ENCODE measurements around the gene STIM2.

- TF ChIP-seq POLR2AphosphoS5 (IDR thresholded peaks at IDR 0.05; ENCODE audit: insufficient read depth, low read depth, low read length) (no peak), CTCF (IDR thresholded peaks at IDR 0.05; ENCODE audit: extremely low read depth in 1 of 2, insufficient read depth in 1 of 2, low read depth in 1 of 2, low read length in 2 of 2) (no peak), POLR2A (IDR thresholded peaks at IDR 0.05; ENCODE audit: low read depth, low read length) (no peak), MYC (IDR thresholded peaks at IDR 0.05; ENCODE audit: low read depth, low read length) (no peak), FOS (IDR thresholded peaks at IDR 0.05; ENCODE audit: borderline replicate concordance, insufficient read depth, low read length) (no peak), EZH2 (IDR thresholded peaks at IDR 0.05; ENCODE audit: borderline replicate concordance, low read depth, low read length, severe bottlenecking) (no peak), MAX (IDR thresholded peaks at IDR 0.05; ENCODE audit: insufficient read depth, insufficient read length) (no peak)
These were observed 124.3 kb downstream of the STIM2 start for GRCh38 chr4:26984896-26985295.

Measured in endothelial cell of umbilical vein (primary cell).